HCT116 (cell line): ENCODE results near the gene HLA-DRB1.

Experiments
- CTCF ChIP-seq, 3 experiments: fragments of 200-600 bp in 1 of 3; sonication (generic) in 1 of 3; IDR thresholded peaks in 2 of 3; conservative IDR thresholded peaks in 1 of 3; 2 replicates each; pipeline ENCODE4 v1.5.1; 2012 to 2017; ENCODE audit warnings: low read depth in 2 of 3, low read length in 2 of 3, antibody characterized with exemption in 1 of 3, borderline replicate concordance in 1 of 3, control low read depth in 1 of 3, mild to moderate bottlenecking in 1 of 3, mixed read lengths in 1 of 3, mixed run types in 1 of 3, moderate library complexity in 1 of 3; ENCODE audit not compliant: insufficient read depth in 1 of 3
- EZH2 ChIP-seq: fragments of 200-600 bp; sonication (generic); IDR thresholded peaks from 2 replicates; pipeline ENCODE4 v1.6.1; 2017; ENCODE audit warnings: antibody characterized with exemption, mixed run types
- SP1 ChIP-seq: IDR thresholded peaks from 2 replicates; pipeline ENCODE4 v1.6.1; 2012; ENCODE audit warnings: low read depth

DNA sequence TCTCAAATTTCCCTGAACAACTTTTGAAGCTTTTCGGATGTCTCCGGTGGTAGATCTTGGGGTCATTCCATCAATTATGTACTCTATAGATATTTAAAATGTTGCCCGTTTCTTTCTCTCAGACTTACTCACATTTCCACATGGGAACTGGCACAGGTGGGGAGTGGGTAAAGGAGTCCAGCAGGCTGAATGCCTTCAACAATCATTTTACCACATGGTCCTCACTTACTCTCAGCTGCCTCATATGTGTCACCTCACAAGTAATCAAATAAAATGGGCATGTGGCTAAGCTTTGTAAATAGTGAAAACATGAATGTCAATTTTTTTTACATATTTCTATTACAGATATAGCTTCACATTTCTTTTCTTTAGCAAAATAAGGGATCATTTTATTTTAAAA lies 48.2 kb upstream of the HLA-DRB1 start:
- TF ChIP-seq CTCF (IDR thresholded peaks at IDR 0.05 in 2 of 3, conservative IDR thresholded peaks at IDR 0.05 in 1 of 3; ENCODE audit: borderline replicate concordance in 1 of 3, insufficient read depth in 1 of 3, low read depth in 2 of 3, low read length in 2 of 3), result no peak
- TF ChIP-seq SP1, result no peak
- TF ChIP-seq EZH2, result no peak
